SK-N-SH treated with all-trans-retinoic acid at 6 μM for 48 hours (cell line): ENCODE measurements around the gene ANKRD44.
A peak's percentile ranks its signal among the peaks of the same experiment; 100 is the strongest.

Source experiments
- ATAC-seq: fragments of 200-7000 bp; cut with Tn5 transposase; 3 replicates; pipeline ENCODE4 v1.9.1; 2020; ENCODE audit warnings: mild to moderate bottlenecking, moderate library complexity
- ARNTL ChIP-seq: fragments of 450-650 bp; formaldehyde crosslinking; IDR thresholded peaks from 2 replicates; pipeline ENCODE4 v1.5.0; 2020; ENCODE audit warnings: low read depth, mild to moderate bottlenecking, moderate library complexity, borderline replicate concordance
- BACH2 ChIP-seq: fragments of 250-450 bp; sonication (Bioruptor Pico); IDR thresholded peaks from 2 replicates; pipeline ENCODE4 v1.9.0; 2021; ENCODE audit warnings: mild to moderate bottlenecking, borderline replicate concordance
- CSDC2 ChIP-seq: fragments of 250-450 bp; sonication (Bioruptor Pico); IDR thresholded peaks from 2 replicates; pipeline ENCODE4 v1.5.0; 2020; ENCODE audit warnings: mild to moderate bottlenecking, moderate library complexity
- GLIS3 ChIP-seq: fragments of 250-450 bp; sonication (Bioruptor Pico); IDR thresholded peaks from 2 replicates; pipeline ENCODE4 v1.5.0; 2020; ENCODE audit warnings: mild to moderate bottlenecking, moderate library complexity
- ISL1 ChIP-seq: fragments of 250-450 bp; sonication (Bioruptor Pico); IDR thresholded peaks from 2 replicates; pipeline ENCODE4 v2.1.2; 2022; ENCODE audit warnings: mild to moderate bottlenecking, moderate library complexity
- OSR1 ChIP-seq: fragments of 250-450 bp; sonication (Bioruptor Pico); IDR thresholded peaks from 2 replicates; pipeline ENCODE4 v1.8.0; 2022; ENCODE audit warnings: moderate library complexity, mild to moderate bottlenecking, inconsistent platforms
- PPARA ChIP-seq: fragments of 250-450 bp; sonication (Bioruptor Pico); IDR thresholded peaks from 2 replicates; pipeline ENCODE4 v1.5.0; 2020; ENCODE audit warnings: mild to moderate bottlenecking, borderline replicate concordance
- RARB ChIP-seq: fragments of 250-450 bp; sonication (Bioruptor Pico); IDR thresholded peaks from 2 replicates; pipeline ENCODE4 v1.8.0; 2021; ENCODE audit warnings: mild to moderate bottlenecking, moderate library complexity
- SNAI2 ChIP-seq: fragments of 250-450 bp; sonication (Bioruptor Pico); IDR thresholded peaks from 2 replicates; pipeline ENCODE4 v1.5.0; 2020; ENCODE audit warnings: mild to moderate bottlenecking, moderate library complexity
- TCF4 ChIP-seq: fragments of 250-450 bp; sonication (Bioruptor Pico); IDR thresholded peaks from 2 replicates; pipeline ENCODE4 v1.8.0; 2021; ENCODE audit warnings: mild to moderate bottlenecking, moderate library complexity, borderline replicate concordance
- TOX ChIP-seq: fragments of 250-450 bp; sonication (Bioruptor Pico); IDR thresholded peaks from 2 replicates; pipeline ENCODE4 v1.8.0; 2021; ENCODE audit warnings: mild to moderate bottlenecking, moderate library complexity, borderline replicate concordance
- ZC3H10 ChIP-seq: fragments of 250-450 bp; sonication (Bioruptor Pico); IDR thresholded peaks from 2 replicates; pipeline ENCODE4 v1.5.1; 2021; ENCODE audit warnings: mild to moderate bottlenecking, moderate library complexity
- ZFP3 ChIP-seq: fragments of 250-450 bp; sonication (Bioruptor Pico); IDR thresholded peaks from 2 replicates; pipeline ENCODE4 v1.5.0; 2020; ENCODE audit warnings: mild to moderate bottlenecking, moderate library complexity
- ZNF70 ChIP-seq: fragments of 450-650 bp; formaldehyde crosslinking; IDR thresholded peaks from 2 replicates; pipeline ENCODE4 v1.5.0; 2020; ENCODE audit warnings: mild to moderate bottlenecking, moderate library complexity
- ZNF8 ChIP-seq: fragments of 450-650 bp; formaldehyde crosslinking; IDR thresholded peaks from 2 replicates; pipeline ENCODE4 v1.5.0; 2020; ENCODE audit warnings: mild to moderate bottlenecking, moderate library complexity
- TF ChIP-seq, protein P1 (sequence below): fragments of 250-450 bp; sonication (Bioruptor Pico); IDR thresholded peaks from 2 replicates; pipeline ENCODE4 v1.5.1; 2021; ENCODE audit warnings: mild to moderate bottlenecking, moderate library complexity
- TF ChIP-seq, protein P2 (sequence below): fragments of 250-450 bp; sonication (Bioruptor Pico); IDR thresholded peaks from 2 replicates; pipeline ENCODE4 v1.5.1; 2020; ENCODE audit warnings: low read depth, mild to moderate bottlenecking, moderate library complexity
- TF ChIP-seq, protein P3 (sequence below): fragments of 250-450 bp; sonication (Bioruptor Pico); IDR thresholded peaks from 2 replicates; pipeline ENCODE4 v1.5.0; 2020; ENCODE audit warnings: mild to moderate bottlenecking, moderate library complexity
- TF ChIP-seq, protein P4 (sequence below): fragments of 250-450 bp; sonication (Bioruptor Pico); IDR thresholded peaks from 2 replicates; pipeline ENCODE4 v1.8.0; 2021; ENCODE audit warnings: low read depth, mild to moderate bottlenecking, moderate library complexity, borderline replicate concordance

The ANKRD44 gene

DNA sequence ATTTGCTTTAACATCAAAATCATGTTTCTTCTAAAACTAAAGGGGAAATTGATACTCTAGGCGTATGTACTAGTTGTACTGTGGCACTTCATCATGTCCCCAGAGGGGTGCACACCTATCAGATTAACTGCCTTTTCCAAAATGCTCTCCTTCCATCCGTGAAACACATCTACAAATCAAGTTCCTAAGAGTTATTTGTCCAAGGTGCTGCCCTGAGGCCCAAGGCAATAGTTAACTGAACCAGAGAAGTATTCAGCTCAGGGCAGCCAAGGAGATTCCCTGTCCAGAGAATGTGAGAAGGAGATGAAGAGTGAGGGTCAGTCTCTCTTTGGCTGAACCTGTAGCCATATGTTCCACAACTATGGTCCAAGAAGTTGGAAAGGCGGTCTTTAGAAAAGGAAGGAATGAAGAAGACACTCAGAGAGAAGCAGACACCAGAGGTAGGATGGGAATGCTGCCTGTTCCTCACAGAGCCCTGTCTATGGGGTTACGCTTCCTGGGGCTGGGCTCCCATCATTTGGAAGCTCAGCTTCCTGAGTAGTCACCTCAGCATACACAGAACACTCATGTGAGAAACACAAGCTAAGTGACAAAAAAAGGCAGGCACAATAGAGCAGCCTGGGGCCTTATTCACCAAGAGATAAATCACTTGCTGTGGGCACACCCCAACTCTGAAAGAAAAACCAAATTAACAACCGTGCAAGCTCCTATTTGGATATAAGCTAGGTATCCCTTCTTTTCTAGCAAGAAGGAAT is 55.6 kb downstream of the ANKRD44 start:
- TF ChIP-seq ISL1 (no peak), CSDC2 (CRISPR knock-in tag) (no peak), SNAI2 (CRISPR knock-in tag) (no peak), ZFP3 (CRISPR knock-in tag) (no peak), ARNTL (CRISPR knock-in tag) (no peak), ZNF8 (CRISPR knock-in tag) (no peak), PPARA (CRISPR knock-in tag) (no peak), ZC3H10 (CRISPR knock-in tag) (no peak)
- TF ChIP-seq, protein P1, sequence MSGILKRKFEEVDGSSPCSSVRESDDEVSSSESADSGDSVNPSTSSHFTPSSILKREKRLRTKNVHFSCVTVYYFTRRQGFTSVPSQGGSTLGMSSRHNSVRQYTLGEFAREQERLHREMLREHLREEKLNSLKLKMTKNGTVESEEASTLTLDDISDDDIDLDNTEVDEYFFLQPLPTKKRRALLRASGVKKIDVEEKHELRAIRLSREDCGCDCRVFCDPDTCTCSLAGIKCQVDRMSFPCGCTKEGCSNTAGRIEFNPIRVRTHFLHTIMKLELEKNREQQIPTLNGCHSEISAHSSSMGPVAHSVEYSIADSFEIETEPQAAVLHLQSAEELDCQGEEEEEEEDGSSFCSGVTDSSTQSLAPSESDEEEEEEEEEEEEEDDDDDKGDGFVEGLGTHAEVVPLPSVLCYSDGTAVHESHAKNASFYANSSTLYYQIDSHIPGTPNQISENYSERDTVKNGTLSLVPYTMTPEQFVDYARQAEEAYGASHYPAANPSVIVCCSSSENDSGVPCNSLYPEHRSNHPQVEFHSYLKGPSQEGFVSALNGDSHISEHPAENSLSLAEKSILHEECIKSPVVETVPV (CRISPR knock-in tag) = no peak
- TF ChIP-seq, protein P2, sequence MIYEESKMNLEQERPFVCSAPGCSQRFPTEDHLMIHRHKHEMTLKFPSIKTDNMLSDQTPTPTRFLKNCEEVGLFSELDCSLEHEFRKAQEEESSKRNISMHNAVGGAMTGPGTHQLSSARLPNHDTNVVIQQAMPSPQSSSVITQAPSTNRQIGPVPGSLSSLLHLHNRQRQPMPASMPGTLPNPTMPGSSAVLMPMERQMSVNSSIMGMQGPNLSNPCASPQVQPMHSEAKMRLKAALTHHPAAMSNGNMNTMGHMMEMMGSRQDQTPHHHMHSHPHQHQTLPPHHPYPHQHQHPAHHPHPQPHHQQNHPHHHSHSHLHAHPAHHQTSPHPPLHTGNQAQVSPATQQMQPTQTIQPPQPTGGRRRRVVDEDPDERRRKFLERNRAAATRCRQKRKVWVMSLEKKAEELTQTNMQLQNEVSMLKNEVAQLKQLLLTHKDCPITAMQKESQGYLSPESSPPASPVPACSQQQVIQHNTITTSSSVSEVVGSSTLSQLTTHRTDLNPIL = no peak
- ATAC-seq = peak; percentile 52

DNA sequence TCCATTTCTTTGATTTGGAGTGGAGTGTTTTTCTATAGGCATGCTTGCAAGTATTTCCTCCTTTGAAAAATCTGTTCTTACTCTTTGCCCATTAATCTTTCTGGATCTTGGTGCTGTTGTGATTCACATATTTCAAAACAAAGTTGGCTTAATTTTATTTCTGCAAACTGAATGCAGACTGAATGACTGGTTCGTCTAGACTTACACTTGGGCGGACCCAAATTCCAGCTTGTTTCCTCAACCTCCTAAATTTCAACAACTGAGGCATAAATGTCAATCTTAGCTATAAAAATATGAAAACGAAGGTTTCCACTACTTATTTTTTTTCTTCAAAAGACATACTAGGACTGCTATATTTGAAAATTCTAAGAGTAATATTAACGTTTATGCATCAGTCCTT is 59.0 kb downstream of the ANKRD44 start:
- TF ChIP-seq, protein P2 = no peak
- TF ChIP-seq BACH2 (no peak), PPARA (CRISPR knock-in tag) (no peak), RARB (CRISPR knock-in tag) (no peak), TCF4 (CRISPR knock-in tag) (no peak), ZFP3 (CRISPR knock-in tag) (no peak), ZC3H10 (CRISPR knock-in tag) (no peak), TOX (CRISPR knock-in tag) (no peak), SNAI2 (CRISPR knock-in tag) (no peak), ZNF70 (CRISPR knock-in tag) (no peak)
- TF ChIP-seq, protein P3, sequence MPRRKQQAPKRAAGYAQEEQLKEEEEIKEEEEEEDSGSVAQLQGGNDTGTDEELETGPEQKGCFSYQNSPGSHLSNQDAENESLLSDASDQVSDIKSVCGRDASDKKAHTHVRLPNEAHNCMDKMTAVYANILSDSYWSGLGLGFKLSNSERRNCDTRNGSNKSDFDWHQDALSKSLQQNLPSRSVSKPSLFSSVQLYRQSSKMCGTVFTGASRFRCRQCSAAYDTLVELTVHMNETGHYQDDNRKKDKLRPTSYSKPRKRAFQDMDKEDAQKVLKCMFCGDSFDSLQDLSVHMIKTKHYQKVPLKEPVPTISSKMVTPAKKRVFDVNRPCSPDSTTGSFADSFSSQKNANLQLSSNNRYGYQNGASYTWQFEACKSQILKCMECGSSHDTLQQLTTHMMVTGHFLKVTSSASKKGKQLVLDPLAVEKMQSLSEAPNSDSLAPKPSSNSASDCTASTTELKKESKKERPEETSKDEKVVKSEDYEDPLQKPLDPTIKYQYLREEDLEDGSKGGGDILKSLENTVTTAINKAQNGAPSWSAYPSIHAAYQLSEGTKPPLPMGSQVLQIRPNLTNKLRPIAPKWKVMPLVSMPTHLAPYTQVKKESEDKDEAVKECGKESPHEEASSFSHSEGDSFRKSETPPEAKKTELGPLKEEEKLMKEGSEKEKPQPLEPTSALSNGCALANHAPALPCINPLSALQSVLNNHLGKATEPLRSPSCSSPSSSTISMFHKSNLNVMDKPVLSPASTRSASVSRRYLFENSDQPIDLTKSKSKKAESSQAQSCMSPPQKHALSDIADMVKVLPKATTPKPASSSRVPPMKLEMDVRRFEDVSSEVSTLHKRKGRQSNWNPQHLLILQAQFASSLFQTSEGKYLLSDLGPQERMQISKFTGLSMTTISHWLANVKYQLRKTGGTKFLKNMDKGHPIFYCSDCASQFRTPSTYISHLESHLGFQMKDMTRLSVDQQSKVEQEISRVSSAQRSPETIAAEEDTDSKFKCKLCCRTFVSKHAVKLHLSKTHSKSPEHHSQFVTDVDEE (CRISPR knock-in tag) = no peak
- TF ChIP-seq, protein P4, sequence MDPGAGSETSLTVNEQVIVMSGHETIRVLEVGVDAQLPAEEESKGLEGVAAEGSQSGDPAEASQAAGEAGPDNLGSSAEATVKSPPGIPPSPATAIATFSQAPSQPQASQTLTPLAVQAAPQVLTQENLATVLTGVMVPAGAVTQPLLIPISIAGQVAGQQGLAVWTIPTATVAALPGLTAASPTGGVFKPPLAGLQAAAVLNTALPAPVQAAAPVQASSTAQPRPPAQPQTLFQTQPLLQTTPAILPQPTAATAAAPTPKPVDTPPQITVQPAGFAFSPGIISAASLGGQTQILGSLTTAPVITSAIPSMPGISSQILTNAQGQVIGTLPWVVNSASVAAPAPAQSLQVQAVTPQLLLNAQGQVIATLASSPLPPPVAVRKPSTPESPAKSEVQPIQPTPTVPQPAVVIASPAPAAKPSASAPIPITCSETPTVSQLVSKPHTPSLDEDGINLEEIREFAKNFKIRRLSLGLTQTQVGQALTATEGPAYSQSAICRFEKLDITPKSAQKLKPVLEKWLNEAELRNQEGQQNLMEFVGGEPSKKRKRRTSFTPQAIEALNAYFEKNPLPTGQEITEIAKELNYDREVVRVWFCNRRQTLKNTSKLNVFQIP (CRISPR knock-in tag) = no peak
- TF ChIP-seq, protein P1 (CRISPR knock-in tag) = no peak
- ATAC-seq = no peak

DNA sequence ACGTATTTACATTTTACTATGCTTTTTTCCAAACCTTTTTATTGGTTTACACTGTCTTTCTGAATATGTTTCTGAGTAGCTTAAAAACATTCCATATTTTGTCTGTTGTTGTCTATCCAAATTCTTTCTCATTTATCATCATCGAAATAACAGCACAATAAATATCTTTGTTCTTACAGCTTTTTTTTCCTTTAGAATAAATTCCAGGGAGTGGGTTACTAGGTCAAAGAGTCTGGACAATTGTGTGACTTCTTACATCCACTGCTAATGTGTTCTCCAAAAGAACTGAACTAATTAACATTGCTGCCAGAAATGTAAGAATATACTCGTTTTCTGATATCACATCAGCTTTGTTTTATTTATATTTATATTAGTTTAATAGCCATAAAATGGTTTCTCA is 59.4 kb downstream of the ANKRD44 start:
- ATAC-seq = no peak
- TF ChIP-seq ZNF8 (CRISPR knock-in tag) (no peak), ARNTL (CRISPR knock-in tag) (no peak), TCF4 (CRISPR knock-in tag) (no peak), PPARA (CRISPR knock-in tag) (no peak), ZFP3 (CRISPR knock-in tag) (no peak), BACH2 (no peak), ZC3H10 (CRISPR knock-in tag) (no peak), OSR1 (CRISPR knock-in tag) (no peak), TOX (CRISPR knock-in tag) (no peak), GLIS3 (CRISPR knock-in tag) (no peak), RARB (CRISPR knock-in tag) (no peak)
- TF ChIP-seq, protein P2 = no peak
- TF ChIP-seq, protein P4 (CRISPR knock-in tag) = no peak
